ENCODE results near the gene RNF166.

DNA sequence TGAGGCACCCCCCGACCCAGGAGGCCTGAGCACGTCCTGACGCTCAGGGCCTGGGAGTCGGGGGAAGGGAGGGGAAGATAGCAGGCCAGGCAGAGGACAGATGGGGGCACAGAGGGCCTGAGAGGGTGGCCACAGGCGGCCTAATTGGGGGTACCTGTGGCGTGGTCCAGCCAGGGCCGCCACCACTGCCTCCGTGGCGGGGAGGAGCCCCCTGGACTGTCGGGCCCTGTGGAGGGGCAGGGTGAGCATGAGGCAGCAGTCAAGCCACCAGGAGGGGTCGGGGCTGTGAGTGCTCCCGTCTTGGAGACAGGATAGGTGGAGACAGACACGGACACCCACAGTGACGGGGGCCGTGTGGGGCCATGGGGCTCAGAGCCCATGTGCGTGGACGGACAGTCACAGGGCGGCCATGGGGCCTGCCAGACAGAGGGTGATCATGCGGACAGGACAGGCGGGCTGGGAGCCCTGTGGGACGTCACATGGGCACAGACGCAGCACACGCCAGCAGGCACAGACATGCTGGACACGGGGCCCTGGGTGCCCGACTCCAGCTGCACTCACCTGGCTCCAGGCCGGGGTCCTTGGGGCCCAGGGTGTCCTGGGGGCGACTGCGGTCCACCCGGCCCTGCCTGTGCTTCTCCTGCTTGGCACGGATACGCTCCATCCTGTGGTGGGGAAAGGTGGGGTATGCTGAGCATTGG is 18.8 kb upstream of the RNF166 start:
- TF ChIP-seq CTCF (conservative IDR thresholded peaks at IDR 0.05; ENCODE audit: low read depth, low read length) (no peak), EZH2 (IDR thresholded peaks at IDR 0.05; ENCODE audit: borderline replicate concordance, low read depth, low read length, poor library complexity, severe bottlenecking) (no peak)
